ELR (cell line): Measurements from ENCODE around the gene IL17D.

Experiments
- DNase-seq: peaks from one replicate; pipeline ENCODE4 v3.0.0-alpha.2; 2015; ENCODE audit warnings: low read depth

Gene IL17D

DNA sequence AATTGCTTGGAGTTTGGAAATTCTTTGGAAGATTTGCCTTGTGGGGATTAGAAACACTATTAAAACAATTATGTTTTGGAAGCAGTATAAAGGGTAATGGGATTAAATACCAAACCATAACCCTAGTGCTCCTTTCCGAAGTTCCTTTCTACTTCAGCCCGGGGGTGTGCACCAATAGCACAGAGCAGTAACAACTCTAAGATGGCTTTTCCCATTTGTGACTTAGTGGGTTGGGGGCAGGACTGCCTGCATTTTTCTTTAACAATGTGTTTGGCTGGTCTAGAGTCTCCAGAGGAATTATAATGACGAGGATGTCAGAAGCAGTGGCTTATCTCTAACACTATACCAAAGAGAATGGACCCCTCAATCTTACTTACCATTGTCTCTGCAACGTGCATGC is 11.9 kb upstream of the IL17D start:
- no peak for DNase-seq

DNA sequence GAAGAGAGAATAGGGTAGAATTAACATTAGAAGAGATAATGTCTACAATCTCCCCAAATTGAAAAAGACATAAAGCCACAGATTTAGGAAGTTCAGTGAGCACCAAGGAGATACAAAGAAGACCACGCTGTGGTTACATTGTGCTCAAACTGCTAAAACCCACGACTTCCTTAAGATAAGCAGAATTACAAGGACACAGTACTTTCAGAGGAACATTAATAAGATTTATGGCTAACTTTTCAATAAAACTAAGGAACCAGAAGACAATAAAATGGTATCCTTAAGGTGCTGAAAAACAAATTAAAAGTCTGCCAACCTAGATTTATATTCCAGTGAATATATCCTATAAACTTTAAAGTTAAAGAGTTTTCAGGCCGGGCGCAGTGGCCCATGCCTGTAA is 7.4 kb upstream of the IL17D start:
- DNase-seq, result no peak

DNA sequence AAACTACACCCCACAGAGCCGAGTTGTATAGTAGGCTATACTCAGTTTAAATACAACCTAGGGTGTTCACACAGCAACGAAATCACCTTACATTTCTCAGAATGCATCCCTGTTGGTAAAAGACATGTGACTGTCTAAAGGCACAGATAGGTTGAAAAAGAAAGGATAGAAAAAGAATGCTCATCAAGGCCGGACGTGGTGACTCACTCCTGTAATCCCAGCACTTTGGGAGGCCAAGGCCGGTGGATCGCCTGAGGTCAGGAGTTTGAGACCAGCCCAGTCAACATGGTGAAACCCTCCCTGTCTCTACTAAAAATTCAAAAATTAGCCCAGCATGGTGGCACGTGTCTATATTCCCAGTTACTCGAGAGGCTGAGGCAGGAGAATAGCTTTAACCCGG is 3.8 kb upstream of the IL17D start:
- DNase-seq, result peak; percentile 46

DNA sequence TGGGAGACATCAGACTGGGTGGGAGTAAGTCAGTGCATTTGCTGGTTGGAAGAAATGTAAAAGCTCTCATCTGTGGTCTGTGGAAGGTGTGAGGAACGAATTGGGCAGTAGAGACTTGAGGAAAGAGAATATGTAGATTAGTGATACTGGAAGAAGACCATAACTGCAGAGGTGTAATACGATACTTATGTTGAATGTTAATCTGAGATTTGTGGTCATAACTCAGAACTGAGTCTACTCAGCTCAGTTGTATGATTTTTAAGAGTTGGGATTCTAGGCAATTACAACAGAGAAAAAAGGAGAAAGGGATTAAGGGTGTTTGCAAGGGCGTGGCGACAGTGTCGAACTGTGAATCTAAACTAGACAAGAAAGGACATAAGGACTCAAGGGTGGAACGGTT is 3.2 kb upstream of the IL17D start:
- DNase-seq, result no peak

DNA sequence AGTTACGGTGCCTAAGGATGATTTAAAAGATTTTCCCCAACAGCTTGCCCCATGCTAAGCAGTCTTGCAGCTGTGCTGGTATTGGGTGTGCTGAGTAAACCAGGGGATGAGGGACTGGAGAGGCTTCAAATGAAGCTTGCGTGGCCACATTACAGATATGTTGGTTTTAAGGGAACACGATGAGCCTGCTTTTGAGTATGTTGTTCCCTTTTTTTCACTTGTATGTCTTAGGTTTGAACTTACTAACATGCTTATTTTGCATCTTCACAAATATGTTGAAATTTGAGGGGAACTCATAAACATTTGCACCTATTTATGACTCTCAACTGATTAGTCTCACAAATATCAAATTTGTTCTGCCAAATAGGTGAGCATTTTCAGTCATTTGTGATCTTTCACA is 2.0 kb upstream of the IL17D start:
- no peak for DNase-seq

DNA sequence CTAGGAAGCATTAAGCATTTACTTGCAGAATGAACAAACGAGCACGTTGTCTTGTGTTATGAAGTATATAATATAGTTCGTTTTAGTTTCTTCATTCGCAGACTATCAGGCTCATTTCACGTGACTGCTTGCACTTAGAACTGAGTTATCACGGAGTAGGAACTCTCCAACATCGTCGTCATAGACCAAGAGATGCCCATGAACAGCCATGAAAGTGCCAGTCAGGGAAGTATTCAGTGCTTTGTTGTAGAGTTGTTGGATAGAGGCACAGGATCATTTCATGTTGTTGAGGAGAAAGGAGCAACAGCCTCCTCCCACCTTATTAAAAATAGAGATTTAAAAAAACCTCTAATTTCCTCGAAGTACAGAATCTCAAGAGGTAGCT is 977 bp upstream of the IL17D start:
- DNase-seq, result peak; percentile 33

DNA sequence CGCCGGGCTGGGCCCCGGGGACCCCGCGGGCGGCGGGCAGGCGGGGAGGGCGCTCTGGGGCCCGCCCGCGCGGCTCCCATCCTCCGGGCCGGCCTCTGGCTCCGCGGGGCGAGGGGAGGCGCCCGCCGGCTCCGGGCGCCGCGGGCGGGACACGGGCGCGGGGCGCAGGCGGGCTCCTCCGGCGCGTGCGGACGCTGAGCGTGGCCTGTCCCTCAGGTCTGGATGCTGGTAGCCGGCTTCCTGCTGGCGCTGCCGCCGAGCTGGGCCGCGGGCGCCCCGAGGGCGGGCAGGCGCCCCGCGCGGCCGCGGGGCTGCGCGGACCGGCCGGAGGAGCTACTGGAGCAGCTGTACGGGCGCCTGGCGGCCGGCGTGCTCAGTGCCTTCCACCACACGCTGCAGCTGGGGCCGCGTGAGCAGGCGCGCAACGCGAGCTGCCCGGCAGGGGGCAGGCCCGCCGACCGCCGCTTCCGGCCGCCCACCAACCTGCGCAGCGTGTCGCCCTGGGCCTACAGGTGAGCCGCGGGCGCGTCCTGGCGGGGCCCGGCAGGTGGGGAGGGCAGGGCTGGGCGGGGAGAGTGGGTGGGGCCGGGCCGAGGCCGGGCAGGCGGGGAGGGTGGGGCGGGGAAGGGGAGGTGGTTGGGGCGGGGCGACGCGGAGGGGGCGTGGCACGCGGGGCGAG is 420 bp downstream of the IL17D start:
- DNase-seq, result peak; percentile 85

DNA sequence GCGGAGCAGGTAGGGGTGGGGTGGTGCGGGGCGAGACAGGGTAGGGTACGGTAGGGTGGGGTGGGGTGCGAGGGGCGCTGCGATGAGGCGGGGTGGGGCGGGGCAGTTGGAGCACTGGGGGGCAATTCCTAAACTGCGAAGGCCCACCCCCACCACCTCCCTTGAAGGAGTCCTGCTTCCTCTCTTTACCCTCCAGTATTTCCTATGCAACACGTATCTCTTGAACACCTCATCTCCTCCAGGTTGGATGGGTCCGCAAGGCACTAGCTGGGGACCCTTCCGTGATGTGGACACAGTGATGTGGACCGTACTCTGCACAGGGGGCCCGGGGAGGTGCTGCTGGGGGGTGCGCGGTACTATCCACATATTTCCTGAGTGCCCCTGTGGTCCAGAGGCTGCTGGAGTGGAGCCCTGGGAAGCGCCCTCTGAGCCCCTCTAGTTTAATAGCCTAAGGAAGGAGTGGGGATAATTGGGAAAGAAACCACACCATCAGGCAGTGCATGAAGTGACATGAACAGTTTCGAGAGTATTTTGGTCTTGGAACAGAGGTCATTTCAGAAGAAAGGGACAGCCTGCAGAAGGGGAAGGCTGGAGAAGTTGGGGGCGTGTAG is 1.1 kb downstream of the IL17D start:
- DNase-seq, result no peak

DNA sequence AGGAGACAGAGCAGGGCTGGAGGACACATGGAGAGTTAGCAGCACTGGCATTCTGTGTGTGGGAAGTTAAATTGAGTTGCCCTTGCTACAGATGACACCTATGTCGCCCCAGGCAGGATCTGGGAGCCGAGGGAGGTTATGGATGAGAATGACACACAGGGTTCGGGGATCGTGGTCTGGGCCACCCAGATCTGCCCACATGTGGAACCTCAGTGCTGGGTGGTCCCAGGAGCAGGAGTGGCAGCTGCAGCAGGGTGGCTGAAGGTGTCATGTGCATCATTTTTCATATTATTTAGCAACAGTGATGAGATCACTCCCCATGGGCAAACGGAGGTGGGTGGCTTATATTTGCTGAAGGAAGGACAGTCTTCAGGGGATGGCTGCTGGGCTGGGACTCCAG is 3.2 kb downstream of the IL17D start:
- DNase-seq, result no peak

DNA sequence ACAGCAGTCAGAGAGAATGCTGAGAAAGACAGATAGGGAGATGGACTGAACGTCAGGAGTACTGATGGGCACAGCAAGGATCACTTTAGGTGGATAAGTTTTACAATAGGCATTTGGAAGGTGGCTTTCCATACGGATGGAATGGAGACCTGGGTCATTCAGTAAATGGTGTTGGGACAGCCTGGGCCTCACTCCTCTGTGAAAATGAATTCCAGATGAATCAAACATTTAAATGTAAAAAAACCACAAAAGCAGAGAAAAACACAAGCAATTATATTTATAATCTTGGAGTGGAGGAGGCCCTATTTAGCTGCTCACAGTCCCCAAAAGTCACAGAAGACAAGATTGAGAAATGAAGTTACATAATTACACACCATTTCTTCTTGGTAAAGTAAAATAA is 4.7 kb downstream of the IL17D start:
- DNase-seq, result no peak

DNA sequence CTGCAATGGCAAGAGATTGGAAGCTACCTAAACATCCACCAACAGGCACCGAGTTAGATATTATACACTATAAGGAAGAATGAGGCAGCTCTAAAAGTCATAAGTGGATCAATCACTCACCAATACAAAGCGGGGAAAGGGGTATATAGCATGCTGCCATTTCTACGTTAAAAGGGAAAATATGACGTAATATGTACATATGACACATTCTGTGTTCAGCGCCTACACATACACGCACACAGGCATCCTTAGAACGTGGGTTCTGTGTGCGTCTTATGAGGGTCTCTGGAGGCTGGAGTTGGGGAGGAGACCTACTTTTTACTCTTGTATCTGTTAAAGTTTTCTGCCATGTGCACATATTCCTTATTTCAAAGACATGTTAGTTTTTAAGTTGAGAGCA is 5.9 kb downstream of the IL17D start:
- no peak for DNase-seq

DNA sequence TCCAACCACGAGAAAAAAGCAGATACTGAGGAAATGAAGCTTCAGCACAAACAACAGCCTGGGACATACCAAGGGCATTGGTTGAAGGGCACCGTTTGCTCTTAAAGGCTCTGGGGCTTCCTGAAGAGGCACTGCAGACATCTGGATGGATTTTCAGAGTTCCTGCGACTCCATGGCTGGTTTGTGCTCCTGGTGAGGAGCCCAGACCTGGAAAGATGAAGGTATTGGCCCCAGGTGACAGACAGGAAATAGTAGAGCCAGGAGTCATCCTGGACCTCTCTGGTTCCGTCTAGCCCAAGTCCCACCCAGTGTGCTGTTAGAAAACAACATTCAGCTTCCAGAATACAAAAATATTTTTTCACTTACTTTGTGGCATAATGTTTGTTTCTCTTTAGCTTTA is 6.3 kb downstream of the IL17D start:
- DNase-seq, result no peak

DNA sequence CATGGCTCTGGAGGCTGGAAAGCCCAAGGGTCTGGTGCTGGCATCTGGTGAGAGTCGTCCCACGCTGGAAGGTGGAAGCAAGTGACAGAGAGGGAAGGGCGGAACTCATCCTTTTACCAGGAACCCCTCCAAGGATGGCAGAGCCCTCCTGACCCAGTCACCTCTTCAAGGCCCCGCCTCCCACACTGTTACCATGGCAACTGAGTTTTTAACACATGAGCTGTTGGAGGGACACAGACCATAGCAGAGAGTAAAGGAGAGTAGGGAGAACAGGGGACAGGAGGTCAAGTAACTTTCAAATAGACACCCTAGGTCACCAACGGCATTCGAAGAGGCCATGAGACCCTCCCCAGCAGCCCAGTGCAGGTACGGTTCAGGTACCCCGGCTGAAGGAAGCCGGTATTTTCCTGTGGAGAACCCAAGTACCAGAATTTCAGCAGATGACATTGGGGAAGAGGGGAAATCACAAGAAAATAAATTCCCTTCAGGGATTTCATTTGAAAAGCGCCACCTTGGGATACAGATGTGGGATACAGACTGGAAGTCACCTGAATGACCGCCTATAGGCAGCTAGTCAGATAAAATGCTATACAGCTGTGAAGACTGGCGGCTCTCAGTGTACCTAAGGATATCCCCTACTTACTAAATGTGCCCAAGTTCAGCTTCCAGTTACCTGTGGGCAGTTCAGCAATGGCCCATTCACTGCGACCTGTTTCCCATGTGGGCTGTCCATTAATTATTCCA is 8.0 kb downstream of the IL17D start:
- DNase-seq, result peak; percentile 59

DNA sequence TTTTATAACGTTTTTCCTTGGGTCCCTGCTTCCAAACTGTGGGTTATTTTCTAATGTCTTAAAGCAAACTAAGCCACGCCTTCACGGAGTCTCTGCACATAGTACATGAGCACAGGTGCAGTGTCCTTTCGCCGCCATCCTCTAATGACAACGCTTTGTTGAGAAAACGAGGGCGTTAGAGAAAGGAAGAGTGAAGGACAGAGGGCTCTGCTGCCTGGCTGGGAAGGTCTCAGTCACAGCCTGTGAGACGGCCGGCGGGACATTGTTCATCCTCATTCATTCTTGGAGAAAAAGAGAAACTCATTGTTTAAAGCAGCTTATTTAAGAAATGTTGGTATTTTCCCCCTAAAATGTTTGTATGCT is 9.5 kb downstream of the IL17D start:
- DNase-seq, result no peak

DNA sequence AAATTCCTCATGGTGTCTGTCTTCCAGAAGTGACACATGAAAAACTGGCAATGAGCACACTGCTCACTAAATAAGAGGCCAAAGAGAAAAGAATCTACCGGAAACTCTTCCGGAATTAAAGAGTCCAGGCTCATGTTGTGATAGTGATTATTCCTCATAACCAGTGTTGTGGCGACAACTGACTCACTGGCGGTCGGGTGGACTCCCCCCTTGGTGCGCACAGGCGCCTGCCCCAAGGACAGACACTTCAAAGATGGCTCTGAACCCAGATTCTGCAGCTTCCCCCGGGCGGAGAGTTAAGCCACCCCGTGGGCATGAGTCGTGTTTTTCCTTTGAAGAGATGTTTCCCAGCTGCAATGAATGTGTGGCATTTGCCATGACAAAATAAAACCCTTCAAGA is 10.3 kb downstream of the IL17D start:
- peak; percentile 80 for DNase-seq

DNA sequence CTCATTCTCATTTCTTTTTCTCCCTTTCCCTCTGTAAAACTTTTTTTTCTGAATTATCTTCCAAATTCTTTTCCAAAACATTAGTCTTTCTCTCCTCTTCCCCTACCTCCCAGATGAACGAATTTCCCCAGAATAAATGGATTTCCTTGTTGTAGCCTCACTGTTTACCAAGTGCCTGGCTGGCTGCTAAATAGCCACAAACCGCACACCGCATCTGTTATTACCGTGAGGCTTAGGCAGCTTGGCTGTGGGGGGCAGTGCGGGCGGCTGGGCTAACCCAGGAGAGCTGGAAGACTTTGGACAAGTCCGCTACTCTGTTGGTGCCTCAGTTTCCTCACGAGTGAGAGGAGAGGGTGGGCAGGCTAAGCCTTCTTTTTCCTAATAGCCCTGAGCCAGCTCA is 10.7 kb downstream of the IL17D start:
- DNase-seq, result peak; percentile 26

DNA sequence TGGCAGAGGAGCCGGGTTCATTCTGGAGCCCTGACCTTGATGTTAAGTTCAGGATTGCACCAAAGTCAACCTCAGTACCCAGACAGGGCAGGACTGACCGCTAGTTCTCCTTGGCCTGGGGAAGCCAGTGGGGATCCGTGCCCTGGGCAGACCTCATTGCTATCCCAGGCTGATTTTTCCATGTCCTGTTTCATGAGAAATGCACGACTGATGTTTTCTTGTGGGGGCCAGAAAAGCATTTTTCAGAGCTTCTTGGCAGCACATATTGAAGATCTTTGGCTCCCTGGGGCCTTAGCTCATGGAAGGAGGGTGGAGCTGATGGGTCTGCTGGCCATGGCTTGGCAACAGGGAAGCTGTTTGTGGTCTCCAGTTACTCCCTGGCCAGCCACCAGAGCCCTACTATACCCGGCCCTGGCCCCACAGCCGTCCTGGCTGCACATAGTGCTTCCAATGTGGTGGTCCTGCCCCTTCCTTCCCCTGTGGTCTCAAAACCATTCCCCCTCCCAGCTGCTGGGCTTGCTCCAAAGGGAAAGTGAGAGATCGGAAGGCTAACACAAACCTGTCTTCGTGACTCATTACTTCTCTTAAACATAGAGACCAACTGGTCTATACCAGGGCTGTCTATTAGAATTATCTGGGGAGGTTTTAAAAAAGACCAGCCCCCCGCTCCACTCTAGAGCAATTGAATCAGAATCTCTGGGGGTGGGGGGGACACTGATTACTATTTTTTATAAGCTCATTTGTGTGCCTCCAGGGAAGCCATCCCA is 11.2 kb downstream of the IL17D start:
- no peak for DNase-seq

DNA sequence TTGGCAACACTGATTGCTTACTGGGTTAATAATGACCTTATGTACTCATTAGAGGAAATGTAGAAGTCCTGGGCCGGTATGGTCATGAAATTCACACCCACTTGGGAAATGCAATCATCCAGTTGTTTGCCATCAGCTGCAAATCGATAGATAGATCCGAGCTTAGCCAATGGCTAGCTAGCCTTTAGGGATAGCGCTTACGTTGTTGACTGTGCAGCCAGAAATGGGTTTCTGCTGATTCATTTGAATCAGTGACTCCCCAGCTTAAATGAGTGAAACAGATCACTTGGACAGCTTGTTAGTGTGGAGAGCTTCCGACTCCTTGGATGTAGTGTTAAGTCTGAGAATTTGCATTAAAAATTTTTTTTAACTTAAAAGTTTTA is 11.8 kb downstream of the IL17D start:
- DNase-seq, result no peak

DNA sequence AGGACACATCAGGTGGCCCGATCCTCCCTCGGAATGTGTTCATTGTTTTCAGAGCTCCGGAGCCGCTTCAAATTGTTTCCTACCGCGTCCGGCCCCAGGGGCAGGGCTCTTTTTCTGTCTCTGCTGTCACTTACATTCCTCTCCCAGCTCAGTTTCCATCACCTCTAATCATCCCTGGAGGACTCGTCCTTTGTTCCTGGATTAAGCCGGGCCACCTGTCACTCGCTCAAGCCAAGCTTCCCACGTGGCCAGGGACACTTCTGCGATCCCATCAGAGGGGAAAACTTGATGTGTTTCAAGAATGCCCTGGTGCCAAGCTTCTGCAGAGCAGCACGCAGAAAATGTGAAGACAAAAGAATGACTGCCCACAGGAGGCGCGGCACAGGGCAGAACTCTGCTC is 13.5 kb downstream of the IL17D start:
- no peak for DNase-seq

DNA sequence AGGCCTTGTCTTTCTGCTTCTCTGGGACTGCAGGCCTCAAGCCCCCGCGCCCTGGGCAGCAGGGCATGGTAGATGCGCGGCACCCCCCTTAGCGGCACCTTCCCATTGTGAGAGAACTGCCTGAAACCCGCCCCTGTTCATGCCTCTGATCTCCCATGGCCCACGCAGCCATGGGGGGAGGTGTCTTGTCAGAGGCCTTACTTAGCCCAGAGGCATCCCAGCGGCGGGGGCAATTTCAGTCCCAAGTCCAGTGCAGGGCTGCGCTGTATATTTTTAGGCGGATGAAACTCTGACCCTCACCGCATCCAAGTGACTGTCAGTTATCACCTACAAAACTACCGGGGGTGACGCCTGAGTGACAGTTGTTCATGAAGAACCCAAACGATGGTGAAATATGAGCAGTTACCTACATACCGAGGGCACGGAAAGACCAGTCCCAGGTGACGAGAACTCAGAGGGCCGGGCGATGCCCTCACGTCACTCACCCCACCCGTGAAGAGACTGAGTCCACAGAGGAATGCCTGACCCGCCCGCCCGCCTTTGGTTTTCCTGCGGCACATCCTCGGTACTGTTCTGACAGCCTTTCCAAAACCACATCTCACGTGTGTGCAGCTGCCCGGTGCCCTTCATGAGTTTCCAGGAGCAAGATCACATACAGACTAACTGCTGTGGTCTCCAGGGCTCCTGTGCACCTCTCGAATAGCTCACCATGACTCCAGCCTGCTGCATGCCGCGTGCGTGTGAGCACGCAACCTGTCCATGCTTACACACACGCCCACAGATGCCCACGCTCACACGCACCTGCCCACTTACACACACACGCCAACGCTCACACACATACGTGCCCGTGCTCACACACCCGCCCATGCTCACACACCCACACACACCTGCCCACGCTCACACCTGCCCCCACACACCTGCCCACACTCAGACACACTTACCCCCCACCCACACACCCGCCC is 14.4 kb downstream of the IL17D start:
- no peak for DNase-seq

DNA sequence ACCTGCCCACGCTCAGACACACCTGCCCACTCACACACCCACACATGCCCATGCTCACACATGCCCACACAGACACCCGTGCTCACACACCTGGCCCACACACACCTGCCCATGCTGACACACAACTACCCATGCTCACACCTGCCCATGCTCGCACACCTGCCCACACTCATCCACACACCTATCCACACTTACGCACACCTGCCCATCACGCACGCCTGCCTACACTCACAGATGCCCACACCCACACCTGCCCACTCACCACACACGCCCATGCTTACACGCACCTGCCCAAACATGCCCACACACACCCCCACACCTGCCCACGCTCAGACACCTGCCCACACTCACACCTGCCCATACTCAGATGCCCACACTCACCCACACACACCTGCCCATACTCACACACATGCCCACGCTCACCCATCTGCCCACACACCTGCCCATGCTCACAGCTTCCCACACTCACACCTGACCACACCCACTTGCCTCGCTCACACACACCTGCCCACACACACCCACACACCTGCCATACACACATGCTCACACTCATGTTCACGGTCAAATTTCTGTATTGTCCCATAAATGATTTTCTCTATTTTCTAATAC is 15.6 kb downstream of the IL17D start:
- no peak for DNase-seq
